Activated T-helper 17 cell treated with anti-CD3 and anti-CD28 coated beads, Interleukin-2, amount 50 U/mL, for 72 hours (primary cell): ENCODE results near the gene TMEM256. TPM values are rescaled to one million over a fixed set of nuclear protein-coding genes. Genes with fewer than 3 reads are reported as not detected.

Experiments
- ATAC-seq: fragments of 150-1000 bp; cut with Tn5 transposase; replicated peaks from 2 replicates; pipeline ENCODE4 v1.10.0; 2021; ENCODE audit warnings: mild to moderate bottlenecking, moderate library complexity
- H3K27ac Mint-ChIP-seq: one replicate; pipeline ENCODE4 v1.8.0; 2022; ENCODE audit warnings: mixed read lengths
- H3K27me3 Mint-ChIP-seq: one replicate; pipeline ENCODE4 v1.8.0; 2022; ENCODE audit warnings: mixed read lengths
- H3K36me3 Mint-ChIP-seq: one replicate; pipeline ENCODE4 v1.8.0; 2022; ENCODE audit warnings: low read depth, mild to moderate bottlenecking, mixed read lengths
- H3K4me1 Mint-ChIP-seq: one replicate; pipeline ENCODE4 v1.8.0; 2022; ENCODE audit warnings: mixed read lengths
- H3K4me3 Mint-ChIP-seq: one replicate; pipeline ENCODE4 v1.8.0; 2022; ENCODE audit warnings: mild to moderate bottlenecking, mixed read lengths
- H3K9me3 Mint-ChIP-seq: one replicate; pipeline ENCODE4 v1.8.0; 2022; ENCODE audit warnings: mixed read lengths
- total RNA-seq, 2 donors: library from RNA; stranded (reverse); gene quantifications; one replicate each; pipeline ENCODE4 v1.2.3, GENCODE V29; 2022

TMEM256 gene
- total RNA-seq, 2 donors from 2014 or later: 64.1 to 69.7 TPM

DNA sequence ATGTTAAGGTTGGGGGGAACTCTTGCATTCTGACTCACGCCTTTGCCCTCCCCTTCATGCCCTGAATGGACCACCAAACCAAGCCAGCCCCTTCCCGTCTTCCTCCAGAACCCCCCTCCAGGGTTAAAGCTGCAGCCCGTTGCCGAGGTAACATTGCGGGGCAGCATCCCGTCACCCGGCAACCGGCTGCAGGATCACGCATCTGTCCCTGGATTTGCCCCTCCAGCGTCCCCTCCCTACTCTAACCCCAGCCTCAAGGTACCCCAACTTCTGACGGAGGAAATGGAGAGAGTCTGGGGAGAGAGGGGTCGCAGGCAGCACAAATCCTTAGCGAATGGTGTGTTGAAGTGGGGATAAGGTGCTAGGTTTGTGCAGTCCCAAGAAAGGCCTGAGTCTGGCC, 3.2 kb upstream of the TMEM256 start:
- Mint-ChIP-seq H3K36me3 (no peaks in the 10 kb centered on the region), H3K27me3 (peaks cover 4% of the 10 kb centered on the region), H3K4me1 (peaks cover 18% of the 10 kb centered on the region), H3K4me3 (peak overlapping the region; percentile 37), H3K9me3 (no peaks in the 10 kb centered on the region), H3K27ac (no peak overlapping the region)
- no peak for ATAC-seq

DNA sequence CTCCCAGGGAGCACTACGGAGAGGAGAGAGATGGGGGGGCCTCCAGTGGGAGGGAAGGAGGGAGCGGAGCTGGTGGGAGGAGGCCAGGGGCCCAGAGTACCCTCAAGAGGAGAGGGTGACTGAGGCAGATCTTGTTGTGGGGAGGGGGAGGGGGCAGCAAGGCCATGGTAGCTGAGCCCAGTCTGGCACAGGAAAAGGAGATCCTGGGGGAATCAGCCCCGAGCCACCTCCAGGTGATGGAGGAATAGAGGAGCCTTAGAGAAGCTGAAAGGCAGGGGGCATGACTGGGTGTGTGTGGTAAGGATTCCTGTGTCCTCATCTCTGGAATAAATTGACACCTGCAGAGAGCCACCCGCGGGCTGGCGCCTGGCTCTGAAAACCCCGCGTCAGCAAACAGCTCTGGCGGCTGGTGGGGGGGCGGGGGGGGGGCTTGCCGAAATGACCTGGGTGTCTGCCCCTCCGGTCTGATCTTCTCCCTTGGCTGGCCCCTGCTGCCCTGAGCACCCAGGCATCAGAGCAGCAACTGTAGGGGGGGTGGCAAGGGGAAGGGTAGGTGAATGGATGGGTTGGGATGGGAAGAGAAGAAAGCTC, 2.4 kb upstream of the TMEM256 start:
- Mint-ChIP-seq H3K27me3 (peaks cover 4% of the 10 kb centered on the region), H3K9me3 (no peaks in the 10 kb centered on the region), H3K27ac (peak overlapping the region; percentile 51), H3K4me3 (peak overlapping the region; percentile 86), H3K36me3 (no peaks in the 10 kb centered on the region), H3K4me1 (peaks cover 23% of the 10 kb centered on the region)
- no peak for ATAC-seq

DNA sequence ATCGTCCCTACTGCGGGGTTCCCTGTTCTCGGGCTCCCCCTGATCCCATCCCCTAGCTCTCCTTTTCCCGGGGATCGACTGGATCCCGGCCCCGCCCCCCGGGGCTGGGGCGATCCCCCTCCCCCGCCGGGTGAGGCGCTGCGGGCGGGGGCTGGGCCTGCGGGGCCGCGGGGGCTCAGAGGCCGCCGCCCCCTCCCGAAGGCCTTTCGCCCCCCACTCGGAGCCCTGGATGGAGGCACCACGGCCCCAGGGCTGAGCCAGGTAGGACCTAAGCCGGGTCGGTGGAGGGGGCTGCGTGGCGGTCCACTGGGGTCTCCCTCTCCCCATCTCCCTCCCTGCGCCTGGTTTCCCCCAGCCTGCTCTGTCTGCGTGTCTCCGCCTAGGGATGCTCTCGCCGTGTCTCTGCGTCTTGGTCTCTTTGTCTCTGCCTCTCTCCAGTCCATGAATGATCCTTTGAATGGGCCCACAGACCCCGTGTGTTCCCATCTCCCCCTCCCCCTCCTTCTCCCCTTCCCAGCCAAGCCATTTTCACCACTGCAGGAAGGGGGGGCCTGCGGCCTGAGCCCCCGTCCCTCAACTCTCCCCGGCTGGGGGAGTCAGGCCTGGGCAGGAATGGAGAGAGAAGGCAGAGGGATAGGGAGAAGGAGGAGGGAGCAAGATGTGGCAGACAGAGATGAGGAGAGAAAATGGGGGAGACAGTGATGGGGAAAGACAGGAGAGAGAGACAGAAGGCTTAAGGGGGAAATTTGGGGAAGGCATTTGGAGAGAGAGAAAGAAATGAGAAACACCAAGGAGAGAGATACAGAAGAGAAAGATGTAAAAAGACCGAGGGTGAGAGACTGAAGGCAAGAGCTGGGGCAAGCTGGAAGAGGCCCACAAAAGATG, 1.7 kb upstream of the TMEM256 start:
- Mint-ChIP-seq H3K27me3 (peaks cover 4% of the 10 kb centered on the region), H3K36me3 (no peaks in the 10 kb centered on the region), H3K27ac (peak overlapping the region; percentile 56), H3K9me3 (no peaks in the 10 kb centered on the region), H3K4me3 (peak overlapping the region; percentile 86), H3K4me1 (peaks cover 23% of the 10 kb centered on the region)
- no peak for ATAC-seq

DNA sequence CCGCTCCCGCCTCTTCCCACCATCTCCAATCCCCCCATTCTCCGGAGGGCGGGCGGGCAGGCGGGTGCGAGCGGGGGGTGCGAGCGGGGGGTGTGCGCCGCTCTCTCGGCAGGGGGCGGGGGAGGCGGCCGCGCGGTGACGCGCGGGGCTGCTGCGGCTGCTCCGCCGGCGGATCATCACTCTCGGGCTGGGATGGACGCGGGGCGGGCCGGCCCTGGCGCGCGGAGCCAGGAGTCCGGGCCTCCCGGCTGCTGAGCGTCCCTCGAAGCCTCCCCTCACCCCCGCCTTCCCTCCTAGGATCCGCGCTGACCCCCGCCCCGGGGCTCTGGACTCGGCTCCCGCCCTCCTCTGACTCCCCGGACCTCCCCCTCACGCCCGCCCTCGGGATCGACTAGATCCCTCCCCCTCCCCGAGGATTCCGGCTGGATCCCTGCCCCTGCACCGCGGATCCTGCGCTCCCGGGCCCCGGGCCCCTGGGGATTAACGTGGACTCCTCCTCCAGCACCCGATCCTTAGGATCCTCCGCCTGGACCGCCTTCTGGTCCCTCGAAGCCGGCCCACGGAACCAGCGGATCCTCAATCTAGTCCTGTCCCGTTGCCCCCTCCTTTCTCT, 946 bp upstream of the TMEM256 start:
- no peaks in the 10 kb centered on the region for H3K36me3 Mint-ChIP-seq
- H3K27me3 Mint-ChIP-seq: peaks cover 4% of the 10 kb centered on the region
- peak; percentile 50 for ATAC-seq
- no peaks in the 10 kb centered on the region for H3K9me3 Mint-ChIP-seq
- peaks cover 20% of the 10 kb centered on the region for H3K4me1 Mint-ChIP-seq
- peak overlapping the region; percentile 86 for H3K4me3 Mint-ChIP-seq
- H3K27ac Mint-ChIP-seq: peak overlapping the region; percentile 92

DNA sequence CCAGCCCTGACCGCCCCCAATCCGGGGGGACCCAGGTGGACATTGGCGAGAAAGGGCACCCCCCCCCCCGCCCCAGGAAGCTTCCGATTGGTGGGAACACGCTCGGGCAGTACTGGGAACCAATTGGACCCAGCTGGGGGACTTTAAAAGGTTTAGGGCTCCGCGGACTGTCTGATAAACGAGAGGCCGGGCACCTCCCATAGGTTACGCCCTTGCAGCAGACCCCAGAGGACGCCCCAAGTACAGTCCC, 245 bp downstream of the TMEM256 start:
- Mint-ChIP-seq H3K9me3 (no peaks in the 10 kb centered on the region), H3K4me3 (peak overlapping the region; percentile 86), H3K36me3 (no peaks in the 10 kb centered on the region), H3K27ac (peak overlapping the region; percentile 92), H3K4me1 (peaks cover 13% of the 10 kb centered on the region), H3K27me3 (peaks cover 4% of the 10 kb centered on the region)
- ATAC-seq: peak; percentile 29

DNA sequence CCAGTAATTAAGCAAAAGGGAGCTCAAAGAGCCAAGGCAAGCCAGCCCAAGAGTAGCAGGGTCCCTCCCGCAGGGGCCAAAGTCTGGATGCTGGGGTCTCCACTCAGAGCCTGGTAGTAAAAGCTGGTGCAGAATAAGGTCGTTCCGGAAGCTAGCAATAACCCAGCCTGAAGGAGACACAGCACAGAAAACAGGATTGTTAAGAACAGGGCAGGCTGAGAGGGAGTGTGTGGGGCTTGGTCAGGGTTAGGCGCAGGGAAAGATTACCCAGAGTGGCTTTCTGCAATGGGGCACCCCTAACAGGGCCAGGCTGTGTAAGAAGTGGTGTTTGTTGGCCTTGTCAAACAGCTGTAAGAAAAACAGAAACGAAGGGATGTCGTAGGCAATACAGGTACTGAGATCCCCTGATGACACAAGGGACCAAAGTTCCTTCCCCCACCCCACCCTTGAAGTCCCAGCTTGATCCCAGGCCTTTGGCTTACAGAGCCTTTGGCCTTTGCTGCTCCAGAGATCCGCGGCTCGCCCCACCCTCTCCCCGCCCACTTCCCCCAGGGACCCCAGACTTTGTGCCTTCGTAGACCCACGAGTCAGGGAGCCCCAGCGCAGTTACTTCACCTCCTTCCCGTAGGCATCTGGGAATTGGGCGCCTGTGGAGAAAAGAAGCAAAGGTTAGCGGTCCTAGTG, 712 bp downstream of the TMEM256 start:
- no peak for ATAC-seq
- peaks cover 13% of the 10 kb centered on the region for H3K4me1 Mint-ChIP-seq
- peak overlapping the region; percentile 92 for H3K27ac Mint-ChIP-seq
- H3K9me3 Mint-ChIP-seq: no peaks in the 10 kb centered on the region
- H3K4me3 Mint-ChIP-seq: peak overlapping the region; percentile 86
- H3K36me3 Mint-ChIP-seq: no peaks in the 10 kb centered on the region
- peaks cover 4% of the 10 kb centered on the region for H3K27me3 Mint-ChIP-seq

DNA sequence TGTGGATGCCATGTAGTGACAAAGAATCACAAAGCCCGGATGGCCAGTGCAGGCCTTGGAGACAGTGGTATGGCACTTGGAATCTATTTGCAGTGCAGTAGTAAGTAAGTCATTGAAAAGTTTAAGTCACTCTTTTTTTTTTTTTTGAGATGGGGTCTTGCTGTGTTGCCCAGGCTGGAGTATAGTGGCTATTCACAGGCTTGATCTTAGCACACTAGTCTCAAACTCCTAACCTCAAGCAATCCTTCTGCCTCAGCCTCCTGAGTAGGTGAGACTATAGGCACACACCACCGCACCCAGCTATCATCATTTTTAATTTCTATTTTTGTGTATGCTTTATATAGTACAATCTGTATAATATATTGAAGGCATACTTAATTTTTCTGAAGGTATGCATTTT, 5.3 kb downstream of the TMEM256 start:
- Mint-ChIP-seq H3K27me3 (no peaks in the 10 kb centered on the region), H3K9me3 (no peaks in the 10 kb centered on the region), H3K4me3 (no peak overlapping the region), H3K4me1 (peaks cover 10% of the 10 kb centered on the region), H3K27ac (no peak overlapping the region), H3K36me3 (peaks cover 5% of the 10 kb centered on the region)
- no peak for ATAC-seq

DNA sequence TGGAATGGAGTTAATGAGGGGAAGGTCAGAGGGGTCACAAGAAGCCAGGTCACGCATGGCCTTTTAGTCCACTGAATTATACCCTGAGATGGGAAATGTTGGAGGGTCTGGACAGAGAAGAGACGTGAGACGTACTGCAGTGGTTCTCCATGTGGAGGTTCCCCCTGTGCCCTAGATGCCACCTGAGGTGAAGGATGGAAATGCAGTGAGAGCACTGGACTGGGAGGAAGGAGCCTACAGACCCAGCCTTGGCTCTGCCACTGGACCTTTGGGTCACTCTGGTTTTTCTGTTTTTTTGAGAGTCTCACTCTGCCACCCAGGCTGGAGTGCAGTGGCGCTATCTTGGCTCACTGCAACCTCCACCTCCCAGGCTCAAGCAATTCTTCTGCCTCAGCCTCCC, 7.8 kb downstream of the TMEM256 start:
- Mint-ChIP-seq H3K27ac (no peak overlapping the region), H3K36me3 (peaks cover 27% of the 10 kb centered on the region), H3K4me3 (peak overlapping the region; percentile 6), H3K9me3 (no peaks in the 10 kb centered on the region), H3K4me1 (peaks cover 5% of the 10 kb centered on the region), H3K27me3 (no peaks in the 10 kb centered on the region)
- ATAC-seq: no peak

DNA sequence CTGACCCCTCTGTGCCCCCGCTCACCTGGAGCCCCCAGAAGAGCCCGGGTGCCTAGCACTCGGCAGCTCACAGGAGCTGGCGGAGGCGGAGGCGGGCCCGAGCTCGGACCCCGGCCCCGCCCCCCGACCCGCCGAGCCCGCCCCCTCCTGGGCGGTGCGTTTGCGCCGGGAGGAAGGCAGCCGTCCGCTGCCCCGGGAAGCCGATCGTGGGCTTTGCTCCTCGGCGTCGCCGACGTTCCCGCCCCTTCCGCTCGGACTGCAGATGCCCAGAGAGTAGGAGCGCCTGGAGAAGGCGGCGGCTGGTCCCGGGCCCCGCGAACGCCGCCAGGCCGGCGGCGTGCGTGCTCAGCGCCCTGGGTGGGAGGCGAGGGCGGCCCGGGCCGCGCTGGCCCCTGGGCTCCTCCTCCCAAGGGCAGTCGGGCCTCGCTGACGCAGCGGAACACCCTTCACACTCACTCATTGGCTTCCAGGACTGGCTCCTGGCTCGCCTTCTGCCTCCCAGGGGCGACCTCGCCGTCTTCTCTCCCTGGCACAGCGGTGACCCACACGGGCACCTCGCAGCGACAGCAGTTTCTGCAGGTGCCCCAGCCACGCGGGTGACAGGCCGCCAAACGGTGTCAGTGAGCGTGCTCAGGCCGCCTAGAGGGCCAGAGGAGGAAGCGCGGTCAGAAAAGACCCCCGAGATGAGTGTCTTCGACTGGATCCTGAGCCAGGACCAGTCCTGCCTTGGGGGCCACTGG, 9.3 kb downstream of the TMEM256 start, which contains the start of gene PLSCR3:
TSS of gene PLSCR3 (minus strand) at position 74 of the 740 bp plus-strand sequence. CDS start 415 bp downstream, outside the sequence.
- peak within 1 kb of the TSS; percentile 87 for H3K4me3 Mint-ChIP-seq
- H3K9me3 Mint-ChIP-seq: no peaks in the 10 kb centered on the region
- H3K27ac Mint-ChIP-seq: peak within 1 kb of the TSS; percentile 87
- peak; percentile 91 for ATAC-seq
- peaks cover 9% of the 10 kb centered on the region for H3K4me1 Mint-ChIP-seq
- H3K36me3 Mint-ChIP-seq: peaks cover 42% of the 10 kb centered on the region
- no peaks in the 10 kb centered on the region for H3K27me3 Mint-ChIP-seq

DNA sequence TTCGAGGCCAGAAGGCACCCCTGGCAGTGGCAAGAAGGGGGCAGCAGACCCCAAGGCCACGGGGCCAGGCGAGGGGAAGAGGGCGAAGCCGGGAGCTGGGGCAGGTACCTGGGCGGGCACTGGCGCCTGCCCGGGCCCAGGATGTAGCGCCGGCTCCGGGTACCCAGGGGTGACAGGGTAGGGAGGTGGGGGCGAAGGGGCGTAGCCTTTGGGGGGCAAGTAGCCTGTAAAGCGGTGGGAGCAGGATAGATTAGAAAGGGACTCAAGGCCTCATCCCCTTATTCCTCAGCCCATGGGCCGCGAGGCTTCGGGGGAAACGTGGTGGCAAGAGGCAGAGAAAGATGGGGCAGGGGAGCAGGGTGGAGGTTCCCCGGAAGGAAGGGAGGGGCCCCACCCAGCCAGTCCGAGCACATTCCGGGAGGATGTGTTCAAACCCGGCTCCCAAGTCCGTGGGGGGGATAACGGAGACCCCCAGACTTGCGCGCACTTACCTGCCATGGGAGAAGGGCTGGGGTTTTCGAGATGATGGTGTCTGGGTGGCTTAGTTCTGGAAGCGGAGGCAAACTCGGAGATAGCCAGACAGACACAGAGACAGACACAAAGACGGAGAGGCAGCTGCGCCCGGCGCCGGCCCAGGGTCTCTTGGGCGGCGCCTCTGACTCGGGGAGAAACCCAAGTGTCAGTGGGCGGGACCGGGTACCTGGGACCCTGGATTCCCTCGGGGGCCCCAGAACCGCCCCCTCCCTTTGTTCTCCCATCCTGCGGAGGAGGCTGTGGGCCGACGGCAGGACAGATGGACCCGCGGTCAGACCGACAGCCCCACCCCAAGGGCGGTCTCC, 10.1 kb downstream of the TMEM256 start:
- Mint-ChIP-seq H3K27me3 (no peaks in the 10 kb centered on the region), H3K36me3 (peaks cover 48% of the 10 kb centered on the region), H3K9me3 (no peaks in the 10 kb centered on the region), H3K4me1 (peaks cover 13% of the 10 kb centered on the region), H3K4me3 (peak overlapping the region; percentile 87), H3K27ac (peak overlapping the region; percentile 84)
- ATAC-seq: peak; percentile 47

DNA sequence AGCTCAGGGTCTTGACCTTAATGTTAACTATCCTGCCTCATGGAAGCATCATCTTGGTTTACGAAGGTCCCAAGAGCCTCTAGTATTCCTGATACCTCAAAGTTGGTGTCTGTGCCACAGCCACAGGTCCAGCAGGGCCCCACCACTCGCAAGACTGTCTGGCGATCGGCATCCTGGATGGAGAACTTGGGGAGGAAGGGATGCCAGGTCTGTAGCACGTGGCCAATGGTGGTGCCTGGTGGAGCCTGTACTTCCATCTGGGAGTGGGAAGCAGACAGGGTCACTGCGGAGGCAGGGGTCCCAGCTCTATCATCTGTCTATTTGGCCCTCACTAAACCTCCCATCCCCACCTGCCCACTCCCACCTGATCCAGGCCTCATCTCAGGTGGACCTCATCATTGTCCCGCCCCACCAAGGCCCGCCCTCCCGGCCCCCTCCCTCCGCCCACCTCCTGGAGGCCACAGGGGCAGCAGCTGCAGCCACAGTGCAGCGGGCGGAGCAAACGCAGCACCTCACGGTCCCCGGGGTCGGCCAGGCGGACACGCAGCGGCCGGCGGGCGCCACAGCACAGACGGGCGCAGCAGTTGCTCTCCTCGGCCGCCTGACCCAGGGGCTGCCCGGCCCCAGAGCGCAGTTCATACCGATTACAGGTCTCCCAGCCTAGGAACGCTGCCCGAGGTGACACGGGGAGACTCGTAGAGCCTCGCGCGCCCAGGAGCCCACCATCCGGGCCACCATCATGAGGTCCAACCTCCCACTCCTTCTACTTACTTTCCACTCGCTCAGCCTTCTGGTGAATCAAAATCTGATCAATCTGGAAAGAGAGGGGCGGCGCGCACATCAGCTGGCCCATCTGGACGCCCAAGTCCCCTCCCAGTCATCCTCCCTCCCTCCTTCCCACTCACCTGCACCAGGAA, 10.9 kb downstream of the TMEM256 start:
- peak overlapping the region; percentile 84 for H3K27ac Mint-ChIP-seq
- no peak for ATAC-seq
- peaks cover 13% of the 10 kb centered on the region for H3K4me1 Mint-ChIP-seq
- peak overlapping the region; percentile 87 for H3K4me3 Mint-ChIP-seq
- H3K36me3 Mint-ChIP-seq: peaks cover 48% of the 10 kb centered on the region
- no peaks in the 10 kb centered on the region for H3K9me3 Mint-ChIP-seq
- no peaks in the 10 kb centered on the region for H3K27me3 Mint-ChIP-seq

DNA sequence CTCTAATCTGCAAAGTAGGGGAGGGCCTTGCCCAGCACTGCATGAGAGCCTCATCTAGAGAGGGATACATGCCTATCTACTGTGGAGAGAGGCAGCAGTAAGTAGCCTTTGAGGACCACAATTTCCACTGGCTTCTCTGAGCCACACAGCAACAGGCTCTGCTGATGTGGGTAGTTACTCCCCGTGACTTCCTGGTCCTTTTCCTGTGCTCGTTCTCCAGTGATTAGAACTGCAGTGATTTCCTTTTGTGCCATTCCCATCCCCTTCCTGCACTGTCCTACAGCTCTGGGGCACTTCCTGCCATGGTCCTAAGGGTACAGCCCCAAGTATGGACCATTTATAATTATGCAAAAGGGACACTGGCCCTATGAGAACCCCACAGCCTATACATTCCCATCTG, 12.6 kb downstream of the TMEM256 start:
- H3K27me3 Mint-ChIP-seq: no peaks in the 10 kb centered on the region
- H3K36me3 Mint-ChIP-seq: peaks cover 55% of the 10 kb centered on the region
- peaks cover 16% of the 10 kb centered on the region for H3K4me1 Mint-ChIP-seq
- H3K27ac Mint-ChIP-seq: peak overlapping the region; percentile 73
- H3K9me3 Mint-ChIP-seq: no peaks in the 10 kb centered on the region
- ATAC-seq: no peak
- H3K4me3 Mint-ChIP-seq: peak overlapping the region; percentile 87
